Measurements from ENCODE around the gene EXOSC9.
"Not testable (repeated sequence)": the region's sequence is repeated elsewhere in the genome, so short reads cannot be mapped to it uniquely, and the experiment has no call there.

The EXOSC9 gene, protein sequence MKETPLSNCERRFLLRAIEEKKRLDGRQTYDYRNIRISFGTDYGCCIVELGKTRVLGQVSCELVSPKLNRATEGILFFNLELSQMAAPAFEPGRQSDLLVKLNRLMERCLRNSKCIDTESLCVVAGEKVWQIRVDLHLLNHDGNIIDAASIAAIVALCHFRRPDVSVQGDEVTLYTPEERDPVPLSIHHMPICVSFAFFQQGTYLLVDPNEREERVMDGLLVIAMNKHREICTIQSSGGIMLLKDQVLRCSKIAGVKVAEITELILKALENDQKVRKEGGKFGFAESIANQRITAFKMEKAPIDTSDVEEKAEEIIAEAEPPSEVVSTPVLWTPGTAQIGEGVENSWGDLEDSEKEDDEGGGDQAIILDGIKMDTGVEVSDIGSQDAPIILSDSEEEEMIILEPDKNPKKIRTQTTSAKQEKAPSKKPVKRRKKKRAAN

DNA sequence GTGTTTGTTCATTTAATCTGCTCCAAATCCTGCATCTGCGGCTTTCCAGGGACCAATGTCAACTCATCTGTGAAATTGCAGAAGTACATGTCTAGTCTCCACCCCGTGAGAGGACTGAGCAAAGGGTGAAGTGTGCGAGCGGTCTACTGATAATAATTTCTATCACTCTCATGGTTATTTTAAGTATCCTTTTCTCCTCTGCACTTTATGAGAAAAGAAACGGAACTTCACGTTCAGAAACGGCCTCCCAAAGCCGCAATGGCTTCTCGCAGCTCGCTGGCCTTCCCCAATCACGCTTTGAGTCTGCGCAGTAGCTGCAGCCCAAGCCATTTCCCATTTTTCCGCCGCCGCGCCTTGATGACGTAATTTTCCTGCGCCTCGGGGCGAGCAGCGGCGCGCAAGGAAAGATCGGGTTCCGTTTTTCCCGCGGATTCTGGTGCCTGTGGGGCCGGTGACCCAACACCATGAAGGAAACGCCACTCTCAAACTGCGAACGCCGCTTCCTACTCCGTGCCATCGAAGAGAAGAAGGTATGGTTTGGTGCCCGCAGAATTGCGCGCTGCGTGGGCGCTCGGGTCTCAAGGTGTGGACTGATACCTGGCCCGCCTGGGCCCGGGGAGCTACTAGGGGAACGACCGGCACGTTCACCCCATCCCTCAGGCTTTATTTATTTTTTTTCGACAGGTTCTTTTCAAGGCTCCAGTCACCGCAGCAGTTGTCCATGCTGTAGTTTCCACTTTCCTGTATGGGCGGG lies at the start of gene EXOSC9:
Gene EXOSC9 (plus strand): TSS at position 363 of the 754 bp plus-strand sequence. CDS start 102 bp downstream, at position 465.
- peak; percentile 91 to 96 for DNase-seq

GRCh38 chr4:121752142-121752541 lies 49.0 kb upstream of the EXOSC9 start:
- not testable (repeated sequence) for DNase-seq

- DNase-seq, result no peak
Measured at GRCh38 chr4:121758925-121759568, 42.1 kb upstream of the EXOSC9 start.

GRCh38 chr4:121760205-121760604 lies 40.9 kb upstream of the EXOSC9 start:
- DNase-seq, result no peak

DNA sequence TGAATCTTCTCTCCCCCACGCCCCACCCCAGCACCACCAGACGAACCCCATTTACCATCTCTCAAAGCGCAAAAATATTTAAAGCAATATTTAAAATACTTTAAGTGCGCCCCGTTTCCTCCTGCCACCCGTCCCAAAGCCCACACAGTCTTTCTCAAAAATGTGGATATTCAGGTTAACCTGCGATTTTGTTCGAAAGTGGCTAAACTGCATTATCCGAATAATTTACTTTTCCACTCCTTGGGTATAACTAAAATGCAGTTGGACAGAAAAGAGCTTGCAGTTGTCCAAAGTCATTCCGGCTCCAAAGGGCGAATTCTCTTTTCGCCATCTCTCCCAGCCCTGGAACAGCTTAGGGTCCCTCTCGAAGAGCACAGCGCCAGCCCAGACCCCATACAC lies 36.8 kb upstream of the EXOSC9 start:
- no peak for DNase-seq

- DNase-seq, result no peak
Measured at GRCh38 chr4:121764702-121765367, 36.3 kb upstream of the EXOSC9 start, which contains the start of gene SMIM43. SMIM43 (minus strand) TSS chr4:121765164; CDS start chr4:121765105, 59 bp downstream.

- no peak for DNase-seq
Measured at GRCh38 chr4:121765368-121765705, 35.8 kb upstream of the EXOSC9 start.

DNA sequence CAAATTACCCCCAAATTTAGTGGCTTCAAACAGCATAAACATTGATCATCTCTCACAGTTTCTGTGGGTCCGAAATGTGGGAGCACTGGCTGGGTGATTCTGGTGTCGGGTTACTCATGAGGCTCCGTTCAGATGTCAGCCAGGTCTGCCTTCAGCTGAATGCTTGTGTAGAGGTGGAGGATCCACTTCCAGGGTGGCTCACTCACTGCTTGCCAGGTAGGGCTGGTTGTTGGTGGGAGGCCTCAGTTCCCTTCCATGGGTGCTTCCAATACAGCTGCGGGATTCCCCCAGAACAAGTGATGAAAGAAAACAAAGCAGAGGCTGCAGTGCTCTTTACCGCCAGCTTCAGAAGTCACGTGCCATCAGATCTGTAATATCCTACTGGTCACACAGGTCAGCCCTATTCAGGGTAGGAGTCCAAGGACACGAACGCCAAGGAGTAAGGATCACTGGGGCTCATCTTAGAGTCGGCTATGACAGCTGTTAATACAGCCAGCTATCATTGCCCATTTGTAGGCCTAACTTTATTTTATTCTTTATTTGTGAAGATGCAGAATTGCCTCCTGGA lies 35.1 kb upstream of the EXOSC9 start:
- DNase-seq, result no peak

DNA sequence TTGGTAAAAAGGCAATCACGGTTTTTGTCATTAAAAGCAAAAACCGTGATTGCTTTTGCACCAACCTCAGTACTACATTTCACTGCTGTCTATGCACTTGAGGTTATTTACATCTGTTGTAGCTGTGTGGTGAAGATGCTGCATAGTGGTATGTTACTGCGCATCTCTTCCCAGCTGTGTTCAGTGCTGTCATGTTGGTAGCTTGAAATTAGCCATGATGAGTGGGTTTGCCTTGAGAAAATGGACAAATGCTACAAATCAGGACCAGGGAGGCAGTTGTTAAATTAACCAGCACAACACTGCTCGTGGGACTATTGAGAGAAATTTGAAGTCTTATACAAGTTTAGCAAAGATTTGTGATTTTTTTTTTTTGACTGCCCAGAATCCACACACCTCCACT lies 34.0 kb upstream of the EXOSC9 start:
- DNase-seq, result no peak

DNA sequence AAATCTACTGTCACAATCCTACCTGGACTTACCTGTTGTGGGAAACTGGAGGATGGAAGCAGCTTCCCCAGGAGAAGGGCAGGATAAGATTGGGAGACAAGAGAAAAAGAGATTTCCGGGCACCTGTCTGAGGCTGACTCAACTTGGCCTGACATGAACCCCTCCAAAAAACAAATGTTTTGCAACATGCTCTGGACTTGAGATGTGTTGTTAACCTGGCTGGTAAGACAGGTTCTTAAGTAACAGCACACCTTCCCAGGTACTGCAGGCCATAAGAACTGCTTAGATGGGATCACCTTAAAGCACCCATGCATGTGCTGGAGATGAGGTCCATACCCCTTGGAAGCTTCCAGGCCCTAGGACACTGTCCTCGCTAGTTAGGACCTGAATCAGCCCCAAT lies 31.8 kb upstream of the EXOSC9 start:
- DNase-seq, result no peak

DNA sequence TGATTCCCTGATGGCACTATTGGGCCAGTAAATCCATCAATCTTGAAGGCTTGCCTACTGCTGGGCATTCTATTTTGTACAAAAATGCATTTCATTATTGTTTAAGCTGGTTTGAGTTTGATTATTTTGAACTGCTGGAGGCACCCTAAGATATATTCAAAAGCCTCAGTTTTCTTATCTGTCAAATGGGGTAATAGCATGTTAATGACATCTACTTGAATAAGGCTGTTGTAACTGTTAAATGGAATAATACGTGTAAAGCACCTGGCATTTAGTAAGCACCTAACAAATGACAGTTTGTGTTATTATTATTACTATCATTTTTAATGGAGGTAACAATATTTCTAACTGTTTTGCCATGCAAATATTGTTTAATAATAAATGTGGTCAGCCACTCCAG lies 29.3 kb upstream of the EXOSC9 start:
- no peak for DNase-seq

- DNase-seq, result no peak
Measured at GRCh38 chr4:121773883-121774282, 27.2 kb upstream of the EXOSC9 start.

DNA sequence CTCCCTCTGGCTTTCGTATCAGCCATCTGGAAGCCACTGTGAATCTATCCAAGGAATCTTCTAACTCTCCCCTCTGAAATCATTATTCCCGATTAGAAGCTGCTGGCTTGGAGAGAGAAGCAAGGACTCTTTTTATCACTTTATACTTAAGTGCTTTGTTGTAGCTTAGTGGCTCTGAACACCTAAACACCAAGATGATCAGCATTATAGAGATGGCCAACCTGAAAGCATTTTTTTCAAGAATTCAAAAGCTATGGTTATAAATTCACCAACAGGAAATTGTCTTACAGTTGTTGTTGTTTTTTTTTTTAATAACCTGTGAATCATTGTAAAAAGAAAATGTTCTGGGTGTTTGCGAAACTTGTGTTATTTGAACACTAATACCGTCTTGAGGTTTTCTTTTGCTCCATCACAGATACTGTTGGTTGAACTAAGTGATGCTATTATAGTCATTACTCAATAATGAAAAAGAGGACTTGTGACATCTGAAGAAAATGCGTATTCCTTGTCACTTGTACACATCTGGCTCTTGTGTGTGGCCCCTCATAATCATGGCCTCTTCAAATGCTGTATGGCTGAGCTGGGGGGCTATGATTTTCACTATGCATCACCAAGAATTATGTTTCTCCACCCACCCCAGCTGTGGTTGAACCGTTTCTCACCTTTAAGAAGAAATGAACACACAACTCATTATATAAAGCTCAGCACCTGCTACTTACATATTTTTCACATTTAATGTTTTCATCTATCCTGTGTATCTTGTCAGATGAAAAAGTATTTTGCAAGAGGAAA lies 24.3 kb upstream of the EXOSC9 start:
- DNase-seq, result no peak

DNA sequence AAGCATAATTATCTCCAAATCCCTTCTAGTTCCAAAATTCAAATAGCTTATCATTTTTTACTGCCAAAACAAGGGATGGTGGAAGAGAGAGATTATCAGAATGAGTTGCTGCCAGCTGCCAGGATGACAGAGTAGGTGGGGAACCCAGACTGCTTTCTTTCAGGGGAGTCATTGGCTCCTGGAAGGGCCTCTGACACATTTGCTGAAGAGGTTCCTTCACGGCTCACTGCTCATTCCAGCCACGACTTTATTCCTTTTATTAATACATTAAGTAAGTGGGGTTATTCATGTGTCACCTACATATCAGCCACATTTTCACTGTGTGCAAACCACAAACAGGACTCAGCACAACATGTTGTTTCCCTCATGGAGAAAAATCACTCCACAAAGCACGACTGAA lies 23.5 kb upstream of the EXOSC9 start:
- no peak for DNase-seq

- DNase-seq, result no peak
Measured at GRCh38 chr4:121778991-121779628, 22.0 kb upstream of the EXOSC9 start.

GRCh38 chr4:121783210-121783609 lies 17.9 kb upstream of the EXOSC9 start:
- no peak for DNase-seq

DNA sequence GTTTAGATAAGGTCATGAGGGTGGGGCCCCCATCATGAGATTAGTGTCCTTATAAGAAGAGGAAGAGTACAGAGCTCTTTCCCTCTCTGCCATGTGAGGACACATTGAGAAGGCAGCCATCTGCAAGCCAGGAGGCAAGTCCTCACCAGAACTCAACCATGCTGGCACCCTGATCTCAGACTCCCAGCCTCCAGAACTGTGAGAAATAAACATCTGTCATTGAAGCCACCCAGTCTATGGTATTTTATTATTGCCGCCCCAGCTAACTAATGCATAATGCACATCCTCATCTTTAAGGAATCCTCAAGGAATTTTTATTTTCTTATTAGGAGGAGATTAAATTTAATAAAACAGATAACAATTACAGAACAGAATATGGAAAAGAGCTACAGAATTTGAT lies 16.7 kb upstream of the EXOSC9 start:
- no peak for DNase-seq

DNA sequence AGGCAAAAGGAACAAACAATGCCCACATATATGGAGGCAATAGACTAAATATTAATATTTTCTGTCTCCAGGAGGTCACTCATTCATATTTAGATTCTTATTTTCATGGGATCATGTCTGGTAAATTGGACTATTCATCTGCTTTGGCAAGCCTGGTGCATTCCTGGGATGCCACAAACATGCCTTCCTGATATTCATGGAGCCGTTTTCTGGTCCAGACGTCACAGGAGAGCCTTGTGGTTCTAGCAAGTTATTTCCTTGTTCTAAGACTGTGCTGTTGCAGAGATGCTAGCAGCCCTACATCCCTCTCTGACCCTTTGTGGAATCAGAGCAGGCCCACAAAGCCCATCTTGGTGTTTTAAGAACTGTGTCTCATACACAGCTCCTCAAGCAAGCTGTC lies 16.1 kb upstream of the EXOSC9 start:
- no peak for DNase-seq

DNA sequence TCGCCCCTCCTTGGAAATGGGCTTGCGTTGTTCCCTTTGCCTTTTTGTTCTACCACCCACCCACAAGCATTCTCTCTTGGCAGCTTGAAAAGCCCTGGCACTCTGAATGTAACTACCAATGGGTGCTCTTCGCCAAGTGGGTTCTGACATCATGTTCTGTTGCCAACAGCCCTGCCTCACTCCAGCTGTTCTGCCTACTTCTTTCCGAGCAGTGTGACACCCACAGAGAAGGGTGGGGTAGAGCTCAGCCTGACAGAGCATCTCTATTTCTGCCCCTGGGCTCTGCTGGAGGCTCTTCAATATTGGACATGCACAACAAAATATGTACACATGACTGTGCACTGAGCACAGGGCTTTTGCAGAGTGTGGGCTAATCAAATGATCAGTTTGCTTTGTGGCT lies 15.6 kb upstream of the EXOSC9 start:
- DNase-seq, result no peak

- DNase-seq, result no peak
Measured at GRCh38 chr4:121786221-121786620, 14.9 kb upstream of the EXOSC9 start.

DNA sequence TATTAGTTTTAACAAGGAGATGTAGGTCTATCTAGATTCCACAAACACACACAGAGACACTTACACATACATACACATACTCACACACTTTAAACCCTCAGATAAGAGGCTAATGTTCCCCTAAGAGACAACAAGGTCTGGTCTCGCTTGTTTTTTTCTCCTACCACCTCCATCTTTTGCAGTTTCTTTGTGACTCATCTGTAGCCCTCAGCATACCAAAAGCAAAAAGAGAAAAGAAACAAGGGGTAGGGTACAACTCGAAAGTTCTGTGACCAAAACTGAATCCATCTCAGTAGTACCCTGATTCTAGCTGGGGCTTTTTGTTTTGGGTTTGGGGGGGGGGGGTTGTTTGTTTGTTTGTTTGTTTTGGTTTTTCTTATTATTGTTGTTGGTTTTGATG lies 12.2 kb upstream of the EXOSC9 start:
- no peak for DNase-seq

Data from CD4-positive, alpha-beta T cell treated with Interleukin-1 beta for 1 hour (primary cell).